ENCODE results near the gene AQP9.
"Not testable (repeated sequence)": the region's sequence is repeated elsewhere in the genome, so short reads cannot be mapped to it uniquely, and the experiment has no call there.

AQP9 gene

GRCh38 chr15:58210031-58210430, 71.8 kb downstream of the AQP9 start:
- not testable (repeated sequence) for H3K9me3 Mint-ChIP-seq, H3K27ac Mint-ChIP-seq

DNA sequence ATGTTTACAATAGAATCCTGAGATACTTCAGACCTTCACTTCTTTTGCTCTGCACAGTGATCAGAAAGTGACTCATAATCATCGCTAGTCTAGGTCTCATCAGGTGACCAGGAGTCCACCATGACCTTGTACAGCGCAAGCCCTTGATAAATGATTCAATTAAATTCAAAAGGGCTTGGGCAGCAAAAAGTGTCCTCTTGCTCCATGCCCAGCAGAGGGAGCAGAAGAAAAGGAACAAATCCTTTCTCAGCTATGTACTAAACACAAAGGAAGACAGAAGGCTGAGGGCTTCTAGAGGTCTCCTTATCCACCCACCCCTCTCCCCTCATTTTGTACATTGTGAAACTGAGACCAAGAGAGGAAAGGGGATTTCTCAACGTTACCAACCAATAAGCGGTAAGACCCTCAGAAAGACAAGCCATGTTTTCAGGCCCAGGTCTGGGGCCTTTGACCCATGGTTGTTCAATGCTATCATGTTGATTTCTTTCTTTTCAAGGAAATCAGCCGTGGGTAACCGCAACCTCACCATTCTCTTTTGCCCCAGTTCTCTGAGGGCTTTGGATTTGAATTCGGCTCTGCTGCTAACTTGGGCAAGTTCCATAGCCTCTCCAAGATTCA, 74.8 kb downstream of the AQP9 start:
- no peak for DNase-seq (ENCODE audit: low spot score)
- Mint-ChIP-seq H3K4me1 (ENCODE audit: low read depth) (no peaks in the 10 kb centered on the region), H3K27ac (no peak overlapping the region), H3K27me3 (ENCODE audit: low read depth) (peaks cover 6% of the 10 kb centered on the region), H3K9me3 (no peaks in the 10 kb centered on the region), H3K4me3 (no peak overlapping the region), H3K36me3 (ENCODE audit: low read depth) (no peaks in the 10 kb centered on the region)

More at GRCh38 chr15:58210031-58210430, 71.8 kb downstream of the AQP9 start:
- not testable (repeated sequence) for DNase-seq (ENCODE audit: low spot score); H3K27me3 Mint-ChIP-seq (ENCODE audit: low read depth); H3K4me1 Mint-ChIP-seq (ENCODE audit: low read depth); H3K36me3 Mint-ChIP-seq (ENCODE audit: low read depth); H3K4me3 Mint-ChIP-seq

DNA sequence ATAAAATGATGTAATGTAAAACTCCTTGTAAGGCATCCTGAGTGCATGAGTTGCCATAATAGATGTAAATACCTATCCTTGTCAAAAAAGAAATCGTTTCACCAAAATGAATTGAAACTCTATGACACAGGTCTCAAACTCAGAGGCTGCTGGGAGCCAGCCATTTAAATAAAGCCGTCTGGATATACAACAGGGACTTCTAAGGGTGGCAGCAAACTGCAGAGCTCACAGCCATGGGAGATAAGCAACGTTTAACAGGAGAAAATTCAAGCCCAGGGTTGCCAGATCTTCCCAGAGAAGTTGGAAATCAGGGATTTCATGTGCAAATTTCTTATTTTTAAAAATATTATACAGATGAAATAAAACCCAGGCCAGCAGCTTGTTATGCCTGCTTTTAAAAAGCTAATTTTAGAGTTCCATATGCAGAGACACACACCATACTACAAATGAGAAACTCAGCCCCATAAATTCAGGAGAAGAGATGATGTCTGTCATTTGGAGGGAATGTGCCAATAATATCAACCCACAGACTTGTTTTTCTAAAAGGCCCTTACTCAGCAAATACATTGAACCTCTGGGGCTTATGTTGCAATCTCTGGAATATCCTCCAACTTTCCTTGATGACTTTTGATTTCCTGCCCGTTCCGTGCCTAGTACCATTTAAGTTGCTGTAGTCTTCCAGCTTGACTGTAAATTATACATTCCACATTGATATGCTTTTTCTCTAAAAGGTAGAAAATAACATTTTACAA, 75.6 kb downstream of the AQP9 start:
- Mint-ChIP-seq H3K9me3 (no peaks in the 10 kb centered on the region), H3K27me3 (ENCODE audit: low read depth) (peaks cover 7% of the 10 kb centered on the region), H3K4me1 (ENCODE audit: low read depth) (no peaks in the 10 kb centered on the region), H3K27ac (no peak overlapping the region), H3K36me3 (ENCODE audit: low read depth) (no peaks in the 10 kb centered on the region), H3K4me3 (no peak overlapping the region)
- DNase-seq (ENCODE audit: low spot score) = no peak

DNA sequence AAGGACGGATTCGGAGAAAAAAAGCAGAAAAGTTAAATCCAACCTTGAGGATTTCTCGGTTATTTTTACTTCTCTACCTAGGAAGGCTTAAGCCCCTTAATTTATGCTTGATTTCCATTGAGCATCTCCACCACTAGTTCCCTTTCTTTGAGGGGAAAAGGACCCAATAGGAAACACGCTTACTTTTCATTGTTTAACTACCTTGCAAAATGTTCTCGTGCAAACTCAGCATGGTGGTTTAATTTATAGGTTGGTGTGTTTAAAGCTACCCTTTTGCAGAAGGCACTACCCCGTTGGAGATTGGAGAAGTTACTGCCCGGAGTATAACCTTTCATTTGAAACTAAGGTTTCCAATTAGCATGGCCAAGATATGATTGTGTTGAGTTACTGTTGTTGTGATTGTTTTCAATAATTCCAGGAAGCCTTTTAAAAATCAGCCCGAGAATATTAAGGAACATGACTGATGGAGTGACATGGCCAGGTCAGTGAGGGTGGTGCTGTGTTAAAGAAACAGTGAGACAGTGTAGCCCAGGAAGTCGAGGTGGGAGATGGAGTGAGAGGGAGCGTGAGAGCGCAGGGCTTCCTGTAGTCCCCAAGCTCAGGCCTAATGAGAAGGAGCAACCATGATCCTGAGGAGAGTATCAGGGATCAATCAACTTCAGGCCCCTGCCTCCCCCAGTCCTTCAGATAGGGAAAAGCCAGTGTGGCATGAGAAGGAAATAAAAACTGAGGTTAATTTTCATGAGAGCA, 76.6 kb downstream of the AQP9 start:
- no peak overlapping the region for H3K4me3 Mint-ChIP-seq
- H3K27ac Mint-ChIP-seq = no peak overlapping the region
- H3K9me3 Mint-ChIP-seq = no peaks in the 10 kb centered on the region
- no peaks in the 10 kb centered on the region for H3K36me3 Mint-ChIP-seq (ENCODE audit: low read depth)
- peaks cover 16% of the 10 kb centered on the region for H3K27me3 Mint-ChIP-seq (ENCODE audit: low read depth)
- H3K4me1 Mint-ChIP-seq (ENCODE audit: low read depth) = no peaks in the 10 kb centered on the region
- no peak for DNase-seq (ENCODE audit: low spot score)

DNA sequence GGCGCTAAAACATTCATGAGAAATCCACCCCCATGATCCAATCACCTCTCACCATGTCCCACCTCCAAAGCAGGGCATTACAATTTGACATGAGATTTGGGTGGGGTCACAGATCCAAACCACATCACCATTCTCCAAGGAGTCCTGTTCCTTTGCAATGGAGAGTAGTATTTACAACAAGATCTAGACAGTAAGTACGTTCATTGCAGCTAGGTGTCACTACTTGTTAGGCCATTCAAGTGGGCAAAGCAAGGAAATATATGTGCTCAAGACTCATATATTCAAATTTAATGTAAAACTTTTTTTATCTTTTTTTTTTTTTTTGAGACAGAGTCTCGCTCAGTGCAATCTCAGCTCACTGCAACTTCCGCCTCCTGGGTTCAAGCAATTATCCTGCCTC, 79.3 kb downstream of the AQP9 start:
- no peak for DNase-seq (ENCODE audit: low spot score)
- Mint-ChIP-seq H3K9me3 (no peaks in the 10 kb centered on the region), H3K4me3 (no peak overlapping the region), H3K27ac (no peak overlapping the region), H3K27me3 (ENCODE audit: low read depth) (peaks cover 22% of the 10 kb centered on the region), H3K36me3 (ENCODE audit: low read depth) (no peaks in the 10 kb centered on the region), H3K4me1 (ENCODE audit: low read depth) (no peaks in the 10 kb centered on the region)

DNA sequence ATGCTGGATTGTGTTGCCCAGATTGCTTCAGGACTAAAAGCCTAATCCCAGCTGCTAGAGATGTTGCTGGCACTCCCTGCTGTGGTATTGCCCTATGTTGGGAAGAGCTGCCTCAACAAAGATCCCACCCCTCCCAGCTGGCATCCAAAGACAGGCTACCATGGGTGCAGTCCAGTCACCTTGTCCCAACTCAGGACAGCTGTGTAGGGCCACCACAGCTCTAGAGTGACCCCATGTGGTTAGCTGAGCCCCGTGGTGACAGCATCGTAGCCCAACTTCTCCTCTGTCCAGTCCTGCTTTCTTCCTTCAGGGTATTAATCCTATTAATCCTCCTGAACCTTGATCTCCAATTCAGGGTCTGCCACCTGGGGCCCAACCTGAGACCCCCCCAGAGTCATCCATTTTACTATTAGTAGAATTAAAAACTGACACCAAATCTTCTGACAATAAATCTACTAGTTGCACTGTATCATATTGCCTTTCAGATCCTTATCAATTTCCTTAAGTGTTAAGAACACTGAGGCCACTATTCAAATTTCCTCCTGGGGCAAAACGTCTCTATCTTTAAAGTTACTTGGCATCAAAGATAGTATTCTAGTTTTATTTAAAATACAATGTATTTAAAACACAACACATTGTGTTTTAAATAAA, 83.5 kb downstream of the AQP9 start:
- Mint-ChIP-seq H3K27ac (no peak overlapping the region), H3K9me3 (no peaks in the 10 kb centered on the region), H3K27me3 (ENCODE audit: low read depth) (peaks cover 16% of the 10 kb centered on the region), H3K4me3 (no peak overlapping the region), H3K4me1 (ENCODE audit: low read depth) (peaks cover 3% of the 10 kb centered on the region), H3K36me3 (ENCODE audit: low read depth) (no peaks in the 10 kb centered on the region)
- no peak for DNase-seq (ENCODE audit: low spot score)

- Mint-ChIP-seq H3K27me3 (ENCODE audit: low read depth) (peaks cover 16% of the 10 kb centered on the region), H3K4me3 (no peak overlapping the region), H3K36me3 (ENCODE audit: low read depth) (no peaks in the 10 kb centered on the region), H3K27ac (no peak overlapping the region), H3K9me3 (no peaks in the 10 kb centered on the region), H3K4me1 (ENCODE audit: low read depth) (peaks cover 3% of the 10 kb centered on the region)
- no peak for DNase-seq (ENCODE audit: low spot score)
These were observed 84.5 kb downstream of the AQP9 start for GRCh38 chr15:58222679-58223078.

DNA sequence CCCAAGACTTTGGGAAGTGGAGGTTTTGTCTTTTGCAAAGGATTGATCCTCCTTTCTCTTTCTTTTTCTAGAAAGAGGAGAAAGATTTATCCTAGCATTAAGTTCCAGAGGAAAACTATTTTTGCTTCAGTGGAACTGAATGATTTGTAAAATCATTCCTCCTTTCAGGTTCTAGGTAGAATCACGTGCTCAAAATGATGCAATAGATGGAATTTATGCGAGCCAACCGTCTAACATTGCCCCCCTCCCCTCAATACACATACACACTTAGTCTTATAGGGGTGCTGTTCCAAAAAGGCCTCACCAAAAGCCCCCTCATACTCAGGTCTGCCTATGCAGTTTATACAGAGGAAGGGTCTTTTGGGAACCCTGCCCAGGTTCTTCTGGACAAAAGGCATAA, 85.3 kb downstream of the AQP9 start:
- H3K4me1 Mint-ChIP-seq (ENCODE audit: low read depth) = peaks cover 4% of the 10 kb centered on the region
- no peak overlapping the region for H3K27ac Mint-ChIP-seq
- H3K4me3 Mint-ChIP-seq = no peak overlapping the region
- peaks cover 16% of the 10 kb centered on the region for H3K27me3 Mint-ChIP-seq (ENCODE audit: low read depth)
- H3K36me3 Mint-ChIP-seq (ENCODE audit: low read depth) = no peaks in the 10 kb centered on the region
- H3K9me3 Mint-ChIP-seq = no peaks in the 10 kb centered on the region
- DNase-seq (ENCODE audit: low spot score) = no peak

- no peaks in the 10 kb centered on the region for H3K36me3 Mint-ChIP-seq (ENCODE audit: low read depth)
- H3K4me1 Mint-ChIP-seq (ENCODE audit: low read depth) = peaks cover 10% of the 10 kb centered on the region
- DNase-seq (ENCODE audit: low spot score) = no peak
- H3K9me3 Mint-ChIP-seq = no peaks in the 10 kb centered on the region
- H3K27ac Mint-ChIP-seq = no peak overlapping the region
- H3K27me3 Mint-ChIP-seq (ENCODE audit: low read depth) = peaks cover 17% of the 10 kb centered on the region
- H3K4me3 Mint-ChIP-seq = no peak overlapping the region
These were observed 85.9 kb downstream of the AQP9 start for GRCh38 chr15:58224068-58224467.

- DNase-seq (ENCODE audit: low spot score) = peak; percentile 45
- no peak overlapping the region for H3K4me3 Mint-ChIP-seq
- H3K9me3 Mint-ChIP-seq = no peaks in the 10 kb centered on the region
- peaks cover 8% of the 10 kb centered on the region for H3K4me1 Mint-ChIP-seq (ENCODE audit: low read depth)
- no peaks in the 10 kb centered on the region for H3K36me3 Mint-ChIP-seq (ENCODE audit: low read depth)
- H3K27me3 Mint-ChIP-seq (ENCODE audit: low read depth) = peaks cover 13% of the 10 kb centered on the region
- H3K27ac Mint-ChIP-seq = no peak overlapping the region
These were observed 89.7 kb downstream of the AQP9 start for GRCh38 chr15:58227706-58228543.

DNA sequence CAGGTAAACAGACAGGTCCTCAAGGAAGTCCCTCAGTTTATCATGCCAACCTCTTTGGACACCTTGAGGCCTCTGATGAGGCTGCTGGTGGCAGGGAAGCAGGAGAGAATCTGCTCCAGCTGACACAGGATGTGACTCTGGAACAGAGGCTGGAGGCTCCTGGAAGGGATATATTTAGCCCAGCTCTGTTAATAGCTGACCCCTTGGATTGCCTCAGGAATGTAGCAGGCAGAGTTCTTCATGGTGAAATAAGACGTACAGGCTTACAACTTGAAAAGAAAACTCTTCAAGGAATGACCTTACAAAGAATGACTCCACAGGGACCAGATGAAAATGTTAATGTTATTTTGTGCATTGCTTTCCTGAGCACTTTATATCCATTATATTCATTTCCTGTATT, 90.5 kb downstream of the AQP9 start:
- H3K9me3 Mint-ChIP-seq = no peaks in the 10 kb centered on the region
- H3K4me1 Mint-ChIP-seq (ENCODE audit: low read depth) = peaks cover 8% of the 10 kb centered on the region
- H3K27me3 Mint-ChIP-seq (ENCODE audit: low read depth) = peaks cover 13% of the 10 kb centered on the region
- no peak overlapping the region for H3K27ac Mint-ChIP-seq
- DNase-seq (ENCODE audit: low spot score) = no peak
- no peaks in the 10 kb centered on the region for H3K36me3 Mint-ChIP-seq (ENCODE audit: low read depth)
- H3K4me3 Mint-ChIP-seq = no peak overlapping the region

DNA sequence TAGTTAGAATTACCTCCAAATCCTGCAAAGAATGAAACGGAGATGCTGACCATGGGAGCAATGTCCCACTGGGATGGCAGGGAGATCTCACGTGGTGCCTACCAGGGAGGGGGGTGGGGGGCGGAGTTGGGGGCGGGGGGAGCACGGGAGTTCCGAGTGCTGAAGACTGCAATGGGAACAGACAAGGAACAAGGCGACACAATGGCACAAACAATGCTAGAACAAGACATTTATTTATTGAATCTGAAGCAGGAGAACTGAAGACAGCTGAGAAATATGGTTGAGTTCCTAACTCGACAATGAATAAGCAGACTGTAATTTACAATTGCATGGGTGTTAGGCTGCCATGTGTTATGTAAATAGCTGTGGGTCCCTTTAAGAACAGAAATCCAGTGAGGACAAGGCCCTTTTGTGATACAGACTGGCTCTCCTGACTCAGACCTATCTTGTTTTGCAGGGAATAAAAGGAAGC, 91.2 kb downstream of the AQP9 start:
- H3K36me3 Mint-ChIP-seq (ENCODE audit: low read depth) = no peaks in the 10 kb centered on the region
- H3K4me3 Mint-ChIP-seq = no peak overlapping the region
- no peak for DNase-seq (ENCODE audit: low spot score)
- H3K9me3 Mint-ChIP-seq = no peaks in the 10 kb centered on the region
- peaks cover 15% of the 10 kb centered on the region for H3K27me3 Mint-ChIP-seq (ENCODE audit: low read depth)
- no peak overlapping the region for H3K27ac Mint-ChIP-seq
- peaks cover 8% of the 10 kb centered on the region for H3K4me1 Mint-ChIP-seq (ENCODE audit: low read depth)

- no peaks in the 10 kb centered on the region for H3K9me3 Mint-ChIP-seq
- H3K27me3 Mint-ChIP-seq (ENCODE audit: low read depth) = peaks cover 15% of the 10 kb centered on the region
These were observed 94.3 kb downstream of the AQP9 start for GRCh38 chr15:58232281-58233065.

More at GRCh38 chr15:58232281-58233065, 94.3 kb downstream of the AQP9 start:
- Mint-ChIP-seq H3K4me3 (no peak overlapping the region), H3K36me3 (ENCODE audit: low read depth) (no peaks in the 10 kb centered on the region), H3K4me1 (ENCODE audit: low read depth) (peaks cover 8% of the 10 kb centered on the region), H3K27ac (no peak overlapping the region)
- no peak for DNase-seq (ENCODE audit: low spot score)
